ENCODE measurements around the gene RNF214. TPM values are rescaled to one million over a fixed set of nuclear protein-coding genes. Genes with fewer than 3 reads are reported as not detected.

The RNF214 gene
- total and polyA plus RNA-seq, 3 donors from 2014 or later = 37.8 to 48.9 (median 44.9) TPM

- no peak for DNase-seq
- peaks cover 50% of the 10 kb centered on the region for H3K4me1 ChIP-seq
Observed at GRCh38 chr11:117220999-117221774, 11.3 kb upstream of the RNF214 start.

GRCh38 chr11:117221775-117222517 is 10.5 kb upstream of the RNF214 start:
- intact Hi-C loops (cut with DNase I; ENCODE audit: low total_unique reads) = no loop called here

More at GRCh38 chr11:117220999-117221774, 11.3 kb upstream of the RNF214 start:
- no peaks in the 10 kb centered on the region for H3K9me3 ChIP-seq
- 43 to 53% methylated on average over 6 to 7 of the region's 7 CpGs for WGBS, 2 donors
- TF ChIP-seq CTCF (IDR thresholded peaks at IDR 0.05) (no peak), POLR2A (IDR thresholded peaks at IDR 0.05) (no peak)
- no peak overlapping the region for H3K4me3 ChIP-seq
- H3K27me3 ChIP-seq = no peaks in the 10 kb centered on the region
- H3K36me3 ChIP-seq (ENCODE audit: low read depth, missing control alignments) = no peaks in the 10 kb centered on the region
- H3K27ac ChIP-seq = peak overlapping the region; percentile 72 to 80
- intact Hi-C loops (cut with DNase I; ENCODE audit: low total_unique reads) = no loop called here

GRCh38 chr11:117222991-117223740 is 9.3 kb upstream of the RNF214 start:
- Histone ChIP-seq H3K4me3 (no peak overlapping the region), H3K36me3 (ENCODE audit: low read depth, missing control alignments) (no peaks in the 10 kb centered on the region), H3K9me3 (no peaks in the 10 kb centered on the region), H3K4me1 (peaks cover 39% of the 10 kb centered on the region), H3K27ac (peak overlapping the region in 1 of 2 donors; percentile 80), H3K27me3 (no peaks in the 10 kb centered on the region)
- DNase-seq = no peak
- intact Hi-C loops (cut with DNase I; ENCODE audit: low total_unique reads) = no loop called here
- TF ChIP-seq POLR2A (IDR thresholded peaks at IDR 0.05) = no peak
- no peak for TF ChIP-seq CTCF (IDR thresholded peaks at IDR 0.05)
- WGBS, 2 donors = 93 to 94% methylated on average over 14 of the region's 14 CpGs

More at GRCh38 chr11:117221775-117222517, 10.5 kb upstream of the RNF214 start:
- 50 to 52% methylated on average over 7 of the region's 7 CpGs for WGBS, 2 donors
- peak; percentile 75 for DNase-seq
- Histone ChIP-seq H3K9me3 (no peaks in the 10 kb centered on the region), H3K4me1 (peaks cover 48% of the 10 kb centered on the region), H3K27me3 (no peaks in the 10 kb centered on the region), H3K36me3 (ENCODE audit: low read depth, missing control alignments) (no peaks in the 10 kb centered on the region), H3K4me3 (no peak overlapping the region), H3K27ac (peak overlapping the region; percentile 28 to 80)
- TF ChIP-seq POLR2A (IDR thresholded peaks at IDR 0.05) (no peak), CTCF (IDR thresholded peaks at IDR 0.05) (no peak)

- peaks cover 32% of the 10 kb centered on the region for H3K4me1 ChIP-seq
- H3K4me3 ChIP-seq = no peak overlapping the region
- no peaks in the 10 kb centered on the region for H3K27me3 ChIP-seq
- TF ChIP-seq CTCF (IDR thresholded peaks at IDR 0.05) (no peak), POLR2A (IDR thresholded peaks at IDR 0.05) (no peak)
- intact Hi-C loops (cut with DNase I; ENCODE audit: low total_unique reads) = no loop called here
- WGBS, 2 donors = 82 to 85% methylated on average over 17 of the region's 17 CpGs
- no peak overlapping the region for H3K27ac ChIP-seq
- H3K9me3 ChIP-seq = no peaks in the 10 kb centered on the region
- no peaks in the 10 kb centered on the region for H3K36me3 ChIP-seq (ENCODE audit: low read depth, missing control alignments)
- DNase-seq = no peak
Observed at GRCh38 chr11:117223741-117224689, 8.5 kb upstream of the RNF214 start.
